ENCODE results near the gene KNDC1.

Gene KNDC1

GRCh38 chr10:133154996-133155778, 4.8 kb upstream of the KNDC1 start:
- TF ChIP-seq CTCF (IDR thresholded peaks at IDR 0.05; ENCODE audit: insufficient read depth, low read length, missing control alignments): no peak
- DNase-seq (ENCODE audit: low read depth, low spot score): no peak
- ChIA-PET POLR2A (no interaction called here), CTCF (no interaction called here)
- H3K4me3 ChIP-seq (ENCODE audit: low read depth, low read length): no peak overlapping the region

- TF ChIP-seq CTCF (IDR thresholded peaks at IDR 0.05; ENCODE audit: insufficient read depth, low read length, missing control alignments): no peak
- H3K4me3 ChIP-seq (ENCODE audit: low read depth, low read length): no peak overlapping the region
- ChIA-PET CTCF (no interaction called here), POLR2A (no interaction called here)
- no peak for DNase-seq (ENCODE audit: low read depth, low spot score)
Measured at GRCh38 chr10:133156674-133157579, 3.1 kb upstream of the KNDC1 start.

GRCh38 chr10:133157662-133158436, 2.2 kb upstream of the KNDC1 start:
- no peak for DNase-seq (ENCODE audit: low read depth, low spot score)
- POLR2A ChIA-PET: no interaction called here
- TF ChIP-seq CTCF (IDR thresholded peaks at IDR 0.05; ENCODE audit: insufficient read depth, low read length, missing control alignments): no peak
- CTCF ChIA-PET: interaction anchor here (1.1 kb wide), 1 partner anchor 14 kb away, joined by 3 read pairs; no protein-coding TSS in a partner anchor
- H3K4me3 ChIP-seq (ENCODE audit: low read depth, low read length): no peak overlapping the region

GRCh38 chr10:133158437-133158755, 1.6 kb upstream of the KNDC1 start:
- ChIA-PET CTCF (interaction anchor here (1.1 kb wide), 1 partner anchor 15 kb away, joined by 3 read pairs; no protein-coding TSS in a partner anchor), POLR2A (no interaction called here)
- no peak for DNase-seq (ENCODE audit: low read depth, low spot score)
- no peak for TF ChIP-seq CTCF (IDR thresholded peaks at IDR 0.05; ENCODE audit: insufficient read depth, low read length, missing control alignments)
- H3K4me3 ChIP-seq (ENCODE audit: low read depth, low read length): no peak overlapping the region

- ChIA-PET CTCF (interaction anchor here (1.1 kb wide), 1 partner anchor 15 kb away, joined by 3 read pairs; no protein-coding TSS in a partner anchor), POLR2A (no interaction called here)
- no peak for TF ChIP-seq CTCF (IDR thresholded peaks at IDR 0.05; ENCODE audit: insufficient read depth, low read length, missing control alignments)
- no peak overlapping the region for H3K4me3 ChIP-seq (ENCODE audit: low read depth, low read length)
- no peak for DNase-seq (ENCODE audit: low read depth, low spot score)
Measured at GRCh38 chr10:133158756-133159610, 1.0 kb upstream of the KNDC1 start.
